Keratinocyte (primary cell): ENCODE data around the gene GNPTAB.

Experiments
- EZH2 ChIP-seq: IDR thresholded peaks from one replicate; pipeline ENCODE4 v1.6.1; 2012; ENCODE audit warnings: inconsistent platforms, mild to moderate bottlenecking, low read length, moderate library complexity
- TF ChIP-seq, protein P1 (sequence below), 3 experiments: IDR thresholded peaks in 1 of 3; conservative IDR thresholded peaks in 1 of 3; optimal IDR thresholded peaks in 1 of 3; 2 replicates in 2 of 3; 3 replicates in 1 of 3; pipeline versions ENCODE3 to v1.5.1; 2011; ENCODE audit warnings: low read length in 3 of 3, mild to moderate bottlenecking in 3 of 3, moderate library complexity in 2 of 3, control low read depth in 1 of 3, inconsistent platforms in 1 of 3; ENCODE audit not compliant: insufficient read depth in 2 of 3; ENCODE audit errors: extremely low read depth in 1 of 3

DNA sequence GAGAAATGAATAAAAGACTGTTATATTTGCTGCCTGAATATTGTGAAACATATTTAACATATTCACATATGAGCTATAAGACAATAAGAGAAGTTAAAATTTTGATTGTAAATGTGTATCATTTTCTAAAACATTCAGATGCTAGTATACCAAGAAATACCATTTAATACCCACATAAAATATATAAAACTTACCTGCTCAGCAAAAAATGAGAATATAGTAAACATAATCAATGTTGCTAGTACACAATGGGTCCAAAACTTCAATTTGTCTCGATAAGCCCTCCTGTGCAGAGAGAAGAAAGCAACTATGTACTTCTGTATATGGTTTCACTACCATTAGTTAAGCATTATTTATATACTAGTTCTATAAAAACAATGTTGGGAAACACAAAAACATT, 81.9 kb downstream of the GNPTAB start:
- TF ChIP-seq, protein P1, sequence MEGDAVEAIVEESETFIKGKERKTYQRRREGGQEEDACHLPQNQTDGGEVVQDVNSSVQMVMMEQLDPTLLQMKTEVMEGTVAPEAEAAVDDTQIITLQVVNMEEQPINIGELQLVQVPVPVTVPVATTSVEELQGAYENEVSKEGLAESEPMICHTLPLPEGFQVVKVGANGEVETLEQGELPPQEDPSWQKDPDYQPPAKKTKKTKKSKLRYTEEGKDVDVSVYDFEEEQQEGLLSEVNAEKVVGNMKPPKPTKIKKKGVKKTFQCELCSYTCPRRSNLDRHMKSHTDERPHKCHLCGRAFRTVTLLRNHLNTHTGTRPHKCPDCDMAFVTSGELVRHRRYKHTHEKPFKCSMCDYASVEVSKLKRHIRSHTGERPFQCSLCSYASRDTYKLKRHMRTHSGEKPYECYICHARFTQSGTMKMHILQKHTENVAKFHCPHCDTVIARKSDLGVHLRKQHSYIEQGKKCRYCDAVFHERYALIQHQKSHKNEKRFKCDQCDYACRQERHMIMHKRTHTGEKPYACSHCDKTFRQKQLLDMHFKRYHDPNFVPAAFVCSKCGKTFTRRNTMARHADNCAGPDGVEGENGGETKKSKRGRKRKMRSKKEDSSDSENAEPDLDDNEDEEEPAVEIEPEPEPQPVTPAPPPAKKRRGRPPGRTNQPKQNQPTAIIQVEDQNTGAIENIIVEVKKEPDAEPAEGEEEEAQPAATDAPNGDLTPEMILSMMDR (optimal IDR thresholded peaks at IDR 0.05 in 1 of 3, IDR thresholded peaks at IDR 0.05 in 1 of 3, conservative IDR thresholded peaks at IDR 0.05 in 1 of 3; ENCODE audit: extremely low read depth in 1 of 3, insufficient read depth in 2 of 3, low read length in 3 of 3), result no peak
- TF ChIP-seq EZH2, result no peak
